Body of pancreas (tissue), 4 donors: ENCODE results near the gene SOHLH1. TPM values are rescaled to one million over a fixed set of nuclear protein-coding genes. Genes with fewer than 3 reads are reported as not detected.

ENCODE experiments used
- ATAC-seq: fragments of 150-250 bp; one replicate; pipeline ENCODE4 v1.9.1; 2016
- DNase-seq, 4 donors: peaks; one replicate each; pipeline ENCODE4 v3.0.0-alpha.2; 2019
- H3K27ac ChIP-seq, 4 donors: fragments of 200-600 bp; sonication (generic); 1 replicate in 3 of 4; 2 replicates in 1 of 4; pipeline versions ENCODE4 v1.5.1 to v1.6.1; 2016 to 2019; ENCODE audit warnings: mild to moderate bottlenecking in 1 of 4, mixed read lengths in 1 of 4, moderate library complexity in 1 of 4
- H3K27me3 ChIP-seq, 2 donors: fragments of 200-600 bp; sonication (generic); one replicate each; pipeline ENCODE4 v1.6.0; 2016; ENCODE audit warnings: mild to moderate bottlenecking in 1 of 2
- H3K36me3 ChIP-seq, 2 donors: fragments of 200-600 bp; sonication (generic); replicated peaks in 1 of 2; 2 replicates each; pipeline ENCODE4 v1.5.1; 2016; ENCODE audit warnings: low read depth in 2 of 2; ENCODE audit not compliant: insufficient read depth in 1 of 2
- H3K4me1 ChIP-seq: fragments of 200-600 bp; sonication (generic); one replicate; pipeline ENCODE4 v1.6.0; 2016
- H3K4me3 ChIP-seq, 2 donors: fragments of 200-600 bp; sonication (generic); 1 replicate in 1 of 2; 2 replicates in 1 of 2; pipeline ENCODE4 v1.5.1; 2016 to 2019
- H3K9me3 ChIP-seq, 3 donors: fragments of 200-600 bp; sonication (generic); 1 replicate in 2 of 3; 2 replicates in 1 of 3; pipeline ENCODE4 v1.5.1; 2016
- CTCF ChIP-seq, 7 experiments: fragments of 450-650 bp in 4 of 7; fragments of 200-600 bp in 3 of 7; sonication (generic) in 3 of 7; IDR thresholded peaks; one replicate each; pipeline ENCODE4 v1.5.1; 2016 to 2019; ENCODE audit warnings: antibody characterized with exemption in 7 of 7
- POLR2A ChIP-seq, 3 donors: fragments of 450-650 bp; IDR thresholded peaks; one replicate each; pipeline ENCODE4 v1.6.1; 2016; ENCODE audit warnings: antibody characterized with exemption in 3 of 3, mild to moderate bottlenecking in 2 of 3
- WGBS, 2 donors: methylation state at CpG; one replicate each; pipeline ENCODE4 v1.1.5; 2017; 5-methylcytosine and 5-hydroxymethylcytosine counted together
- intact Hi-C: fragments of 100-400 bp; cut with DNase I; formaldehyde crosslinking; loops from one replicate; pipeline ENCODE4 v1.15.1; 2023
- total RNA-seq, 2 donors: library from RNA; depleted of rRNA; stranded (reverse); fragments of >200 nt; gene quantifications; one replicate each; pipeline ENCODE4 v1.1.0, GENCODE V29; 2016

SOHLH1 gene
- total RNA-seq, 2 donors from 2014 or later: not detected

- no peaks in the 10 kb centered on the region for H3K9me3 ChIP-seq
- intact Hi-C loops: no loop called here
- H3K36me3 ChIP-seq: no peaks in the 10 kb centered on the region
- DNase-seq (no peak), ATAC-seq (no peak)
- H3K4me1 ChIP-seq: no peaks in the 10 kb centered on the region
- TF ChIP-seq CTCF (IDR thresholded peaks at IDR 0.05) (no peak), POLR2A (IDR thresholded peaks at IDR 0.05) (no peak)
- 33 to 71% methylated on average over 3 to 13 of the region's 13 CpGs for WGBS, 2 donors
- no peak overlapping the region for H3K4me3 ChIP-seq
- no peaks in the 10 kb centered on the region for H3K27me3 ChIP-seq
- no peak overlapping the region for H3K27ac ChIP-seq
Measured at GRCh38 chr9:135717410-135717809, 18.1 kb upstream of the SOHLH1 start.

DNA sequence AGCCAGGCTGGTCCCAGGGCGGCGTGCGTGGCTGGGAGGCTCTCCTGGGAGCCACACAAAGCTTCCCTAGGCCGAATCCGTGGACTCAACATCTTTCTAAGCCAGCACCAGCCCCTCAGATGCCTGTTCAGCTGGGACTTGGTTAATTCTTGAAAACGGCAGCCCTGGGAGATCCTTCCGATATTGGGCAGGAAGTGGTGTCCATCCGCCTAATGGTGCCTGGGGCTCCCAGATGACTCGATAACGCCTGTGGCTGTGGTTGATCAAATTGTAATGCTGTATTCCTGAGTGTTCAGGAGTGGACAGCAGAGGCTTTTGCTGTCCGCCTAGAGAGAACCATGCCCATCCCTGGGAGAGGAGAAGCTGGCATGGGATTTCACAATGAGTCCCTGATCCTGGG lies 16.8 kb upstream of the SOHLH1 start:
- no peaks in the 10 kb centered on the region for H3K27me3 ChIP-seq
- TF ChIP-seq CTCF (IDR thresholded peaks at IDR 0.05) (no peak), POLR2A (IDR thresholded peaks at IDR 0.05) (no peak)
- H3K9me3 ChIP-seq: no peaks in the 10 kb centered on the region
- H3K36me3 ChIP-seq: no peaks in the 10 kb centered on the region
- no peak overlapping the region for H3K4me3 ChIP-seq
- 76 to 83% methylated on average over 9 to 11 of the region's 11 CpGs for WGBS, 2 donors
- no peak overlapping the region for H3K27ac ChIP-seq
- no peaks in the 10 kb centered on the region for H3K4me1 ChIP-seq
- DNase-seq (no peak), ATAC-seq (no peak)
- intact Hi-C loops: no loop called here

DNA sequence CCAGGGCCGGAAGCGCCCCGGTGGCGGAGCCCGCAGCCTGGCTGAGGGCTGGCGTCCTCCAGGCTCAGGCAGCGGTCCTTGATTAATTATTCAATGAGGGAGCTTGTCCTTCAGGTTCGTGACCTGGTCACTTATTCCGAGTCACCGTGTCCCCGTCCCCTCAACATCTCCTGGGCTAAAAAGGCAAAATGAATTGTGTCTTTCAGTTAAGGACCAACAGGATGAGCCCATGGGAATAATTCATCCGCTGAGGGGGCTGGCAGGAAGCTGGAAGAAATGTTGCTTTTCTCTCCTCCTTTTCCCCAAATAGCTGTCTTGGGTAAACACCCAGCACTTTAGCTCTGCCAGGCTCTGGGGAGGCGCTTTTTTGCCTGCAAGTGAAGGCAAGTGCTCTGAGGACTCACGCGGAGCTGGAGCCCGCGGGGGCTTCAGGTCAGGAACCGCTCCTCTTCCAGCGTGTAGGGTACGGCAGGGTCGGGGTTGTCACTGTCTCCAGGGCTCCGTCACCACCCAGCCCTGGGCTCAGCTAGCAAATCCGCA lies 15.8 kb upstream of the SOHLH1 start:
- Histone ChIP-seq H3K27me3 (no peaks in the 10 kb centered on the region), H3K4me3 (no peak overlapping the region), H3K27ac (no peak overlapping the region), H3K9me3 (no peaks in the 10 kb centered on the region), H3K4me1 (no peaks in the 10 kb centered on the region), H3K36me3 (no peaks in the 10 kb centered on the region)
- ATAC-seq (no peak), DNase-seq (no peak)
- WGBS, 2 donors: 21 to 24% methylated on average over 23 of the region's 23 CpGs
- TF ChIP-seq POLR2A (IDR thresholded peaks at IDR 0.05) (no peak), CTCF (IDR thresholded peaks at IDR 0.05) (no peak)
- intact Hi-C loops: no loop called here

GRCh38 chr9:135714242-135715055 lies 15.2 kb upstream of the SOHLH1 start:
- WGBS, 2 donors: 0 to 5% methylated on average over 2 to 53 of the region's 103 CpGs
- no peaks in the 10 kb centered on the region for H3K27me3 ChIP-seq
- TF ChIP-seq POLR2A (IDR thresholded peaks at IDR 0.05): no peak
- no peak for TF ChIP-seq CTCF (IDR thresholded peaks at IDR 0.05)
- intact Hi-C loops: no loop called here
- no peak for DNase-seq
- no peaks in the 10 kb centered on the region for H3K36me3 ChIP-seq
- no peak overlapping the region for H3K4me3 ChIP-seq
- no peaks in the 10 kb centered on the region for H3K9me3 ChIP-seq
- no peak overlapping the region for H3K27ac ChIP-seq
- no peak for ATAC-seq
- no peaks in the 10 kb centered on the region for H3K4me1 ChIP-seq
